ENCODE results near the gene METRN.
A peak's percentile ranks its signal among the peaks of the same experiment; 100 is the strongest.

Gene METRN

GRCh38 chr16:725463-726187, 10.7 kb downstream of the METRN start:
- DNase-seq: no peak

GRCh38 chr16:726188-726437, 11.2 kb downstream of the METRN start:
- no peak for DNase-seq

GRCh38 chr16:726438-727290, 11.7 kb downstream of the METRN start, which contains the start of the genes CCDC78 and HAGHL:
Gene CCDC78 (minus strand): TSS chr16:726443. CDS start chr16:726367, 76 bp downstream.
Gene HAGHL (plus strand): TSS chr16:727106. CDS start chr16:727510, 404 bp downstream.
- DNase-seq: peak; percentile 83

- DNase-seq: no peak
These were observed 12.5 kb downstream of the METRN start for GRCh38 chr16:727291-727977.

GRCh38 chr16:728131-728889, 13.4 kb downstream of the METRN start:
- peak; percentile 79 for DNase-seq

GRCh38 chr16:728890-729744, 14.2 kb downstream of the METRN start:
- DNase-seq: no peak

- DNase-seq: no peak
These were observed 15.1 kb downstream of the METRN start for GRCh38 chr16:729768-730665.

- DNase-seq: no peak
These were observed 16.0 kb downstream of the METRN start for GRCh38 chr16:730666-731509.

GRCh38 chr16:732332-732731, 17.4 kb downstream of the METRN start:
- no peak for DNase-seq

- DNase-seq: no peak
These were observed 18.0 kb downstream of the METRN start for GRCh38 chr16:732936-733335.

- peak; percentile 75 for DNase-seq
These were observed 18.7 kb downstream of the METRN start for GRCh38 chr16:733382-734207.

- no peak for DNase-seq
These were observed 19.5 kb downstream of the METRN start for GRCh38 chr16:734208-734980.

- no peak for DNase-seq
These were observed 20.3 kb downstream of the METRN start for GRCh38 chr16:734981-735881.

GRCh38 chr16:735982-736453, 21.1 kb downstream of the METRN start:
- DNase-seq: peak; percentile 80

- no peak for DNase-seq
These were observed 22.1 kb downstream of the METRN start for GRCh38 chr16:736936-737481.
